ENCODE results near the gene C14orf93. TPM values are rescaled to one million over a fixed set of nuclear protein-coding genes. Genes with fewer than 3 reads are reported as not detected.
"Not testable (repeated sequence)": the region's sequence is repeated elsewhere in the genome, so short reads cannot be mapped to it uniquely, and the experiment has no call there.

C14orf93 gene
- total RNA-seq, 1 donor: 15.9 TPM

- Histone ChIP-seq H3K4me2 (ENCODE audit: insufficient read depth, low read length) (peak overlapping the region; percentile 78), H3K4me3 (ENCODE audit: insufficient read depth, low read length) (peak overlapping the region; percentile 79), H3K79me2 (ENCODE audit: insufficient read depth, low read length) (no peaks in the 10 kb centered on the region), H3K27me3 (ENCODE audit: insufficient read depth, low read length) (no peaks in the 10 kb centered on the region), H3K36me3 (ENCODE audit: insufficient read depth, low read length) (no peaks in the 10 kb centered on the region), H3K9me3 (ENCODE audit: low read depth, low read length) (no peaks in the 10 kb centered on the region), H4K20me1 (ENCODE audit: insufficient read depth, low read length) (no peaks in the 10 kb centered on the region), H2AFZ (ENCODE audit: low read length) (no peak overlapping the region), H3K4me1 (ENCODE audit: insufficient read depth, low read length) (peaks cover 23% of the 10 kb centered on the region), H3K27ac (ENCODE audit: low read depth, low read length) (peak overlapping the region; percentile 87)
- peak; percentile 58 for DNase-seq (ENCODE audit: insufficient read length, low spot score, missing footprints)
- TF ChIP-seq CTCF (IDR thresholded peaks at IDR 0.05; ENCODE audit: extremely low read depth, low read depth, low read length): no peak
These were observed 4.3 kb downstream of the C14orf93 start for GRCh38 chr14:23005451-23006187.

- not testable (repeated sequence) for H4K20me1 ChIP-seq (ENCODE audit: insufficient read depth, low read length); H3K36me3 ChIP-seq (ENCODE audit: insufficient read depth, low read length); H3K27ac ChIP-seq (ENCODE audit: low read depth, low read length); H3K79me2 ChIP-seq (ENCODE audit: insufficient read depth, low read length); H3K9me3 ChIP-seq (ENCODE audit: low read depth, low read length); H3K4me3 ChIP-seq (ENCODE audit: insufficient read depth, low read length); H3K27me3 ChIP-seq (ENCODE audit: insufficient read depth, low read length); DNase-seq (ENCODE audit: insufficient read length, low spot score, missing footprints); H3K4me2 ChIP-seq (ENCODE audit: insufficient read depth, low read length); H2AFZ ChIP-seq (ENCODE audit: low read length)
- H3K4me1 ChIP-seq (ENCODE audit: insufficient read depth, low read length): peaks cover 19% of the 10 kb centered on the region
These were observed 5.7 kb downstream of the C14orf93 start for GRCh38 chr14:23004274-23004673.

- TF ChIP-seq CTCF (IDR thresholded peaks at IDR 0.05; ENCODE audit: extremely low read depth, low read depth, low read length): no peak
- no peak overlapping the region for H3K4me3 ChIP-seq (ENCODE audit: insufficient read depth, low read length)
- H3K79me2 ChIP-seq (ENCODE audit: insufficient read depth, low read length): no peaks in the 10 kb centered on the region
- H3K4me2 ChIP-seq (ENCODE audit: insufficient read depth, low read length): no peak overlapping the region
- H3K27ac ChIP-seq (ENCODE audit: low read depth, low read length): no peak overlapping the region
- H3K9me3 ChIP-seq (ENCODE audit: low read depth, low read length): no peaks in the 10 kb centered on the region
- no peaks in the 10 kb centered on the region for H3K36me3 ChIP-seq (ENCODE audit: insufficient read depth, low read length)
- no peak overlapping the region for H2AFZ ChIP-seq (ENCODE audit: low read length)
- H3K4me1 ChIP-seq (ENCODE audit: insufficient read depth, low read length): peaks cover 18% of the 10 kb centered on the region
- no peaks in the 10 kb centered on the region for H4K20me1 ChIP-seq (ENCODE audit: insufficient read depth, low read length)
- no peak for DNase-seq (ENCODE audit: insufficient read length, low spot score, missing footprints)
- H3K27me3 ChIP-seq (ENCODE audit: insufficient read depth, low read length): no peaks in the 10 kb centered on the region
These were observed 7.4 kb downstream of the C14orf93 start for GRCh38 chr14:23002592-23002991.

GRCh38 chr14:23000860-23001259 is 9.1 kb downstream of the C14orf93 start:
- no peaks in the 10 kb centered on the region for H3K27me3 ChIP-seq (ENCODE audit: insufficient read depth, low read length)
- no peaks in the 10 kb centered on the region for H3K9me3 ChIP-seq (ENCODE audit: low read depth, low read length)
- no peak for TF ChIP-seq CTCF (IDR thresholded peaks at IDR 0.05; ENCODE audit: extremely low read depth, low read depth, low read length)
- peaks cover 8% of the 10 kb centered on the region for H3K4me1 ChIP-seq (ENCODE audit: insufficient read depth, low read length)
- no peak for DNase-seq (ENCODE audit: insufficient read length, low spot score, missing footprints)
- H4K20me1 ChIP-seq (ENCODE audit: insufficient read depth, low read length): no peaks in the 10 kb centered on the region
- no peak overlapping the region for H3K4me3 ChIP-seq (ENCODE audit: insufficient read depth, low read length)
- no peaks in the 10 kb centered on the region for H3K36me3 ChIP-seq (ENCODE audit: insufficient read depth, low read length)
- no peak overlapping the region for H2AFZ ChIP-seq (ENCODE audit: low read length)
- no peak overlapping the region for H3K4me2 ChIP-seq (ENCODE audit: insufficient read depth, low read length)
- H3K27ac ChIP-seq (ENCODE audit: low read depth, low read length): no peak overlapping the region
- no peaks in the 10 kb centered on the region for H3K79me2 ChIP-seq (ENCODE audit: insufficient read depth, low read length)

Measured in osteoblast (primary cell).